Fibroblast of upper back skin (primary cell): ENCODE results near the gene VIL1.
A peak's percentile ranks its signal among the peaks of the same experiment; 100 is the strongest.

Source experiments
- DNase-seq: peaks from one replicate; pipeline ENCODE4 v3.0.0-alpha.2; 2013

VIL1 gene

DNA sequence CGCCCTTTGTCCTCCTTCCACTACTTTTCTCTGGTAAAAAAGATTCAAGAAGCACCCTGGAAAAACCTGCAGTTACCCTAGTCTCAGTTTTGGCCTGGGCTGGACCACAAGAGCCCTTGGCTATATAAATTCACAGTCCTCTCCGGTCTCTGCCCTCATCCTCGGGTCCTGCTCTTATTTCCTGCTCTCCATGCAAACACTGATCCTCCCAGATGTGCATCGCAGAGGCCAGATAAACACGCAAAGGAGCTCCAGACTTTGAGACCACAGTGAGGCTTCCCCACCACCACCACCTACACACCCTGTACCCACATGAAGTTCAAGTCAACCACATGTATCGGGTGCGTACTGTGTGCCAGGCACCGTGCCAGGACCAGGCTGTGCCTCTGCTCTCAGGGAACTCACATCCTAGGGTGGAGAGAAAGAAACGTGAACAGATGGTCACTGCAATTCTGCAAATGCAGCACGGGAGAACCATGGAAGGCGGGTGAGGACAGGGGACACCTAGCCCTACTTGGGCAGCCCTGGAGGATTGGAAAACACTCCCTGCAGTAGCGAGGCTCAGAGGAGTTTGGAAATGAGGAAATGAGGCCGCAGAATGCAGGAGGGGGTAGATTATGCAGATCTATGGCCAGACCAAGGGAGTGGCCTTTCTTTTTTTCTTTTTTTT is 11.8 kb upstream of the VIL1 start:
- peak; percentile 51 for DNase-seq

DNA sequence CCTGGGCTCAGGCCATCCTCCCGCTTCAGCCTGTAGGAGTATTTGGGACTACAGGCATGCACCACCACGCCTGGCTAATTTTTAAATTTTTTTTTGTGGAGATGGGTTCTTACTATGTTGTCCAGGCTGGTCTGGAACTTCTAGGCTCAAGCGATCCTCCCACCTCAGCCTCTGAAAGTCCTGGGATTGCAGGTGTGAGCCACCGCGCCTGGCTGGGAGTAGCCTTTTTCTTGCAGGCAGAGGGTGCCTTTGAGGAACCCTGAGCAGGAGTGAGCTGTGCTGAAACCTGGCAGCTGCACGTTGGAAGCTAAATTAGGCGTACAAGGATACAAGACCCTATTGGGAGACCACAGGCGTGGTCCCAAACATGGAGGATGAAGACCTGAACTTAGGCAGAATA is 11.2 kb upstream of the VIL1 start:
- DNase-seq = no peak

DNA sequence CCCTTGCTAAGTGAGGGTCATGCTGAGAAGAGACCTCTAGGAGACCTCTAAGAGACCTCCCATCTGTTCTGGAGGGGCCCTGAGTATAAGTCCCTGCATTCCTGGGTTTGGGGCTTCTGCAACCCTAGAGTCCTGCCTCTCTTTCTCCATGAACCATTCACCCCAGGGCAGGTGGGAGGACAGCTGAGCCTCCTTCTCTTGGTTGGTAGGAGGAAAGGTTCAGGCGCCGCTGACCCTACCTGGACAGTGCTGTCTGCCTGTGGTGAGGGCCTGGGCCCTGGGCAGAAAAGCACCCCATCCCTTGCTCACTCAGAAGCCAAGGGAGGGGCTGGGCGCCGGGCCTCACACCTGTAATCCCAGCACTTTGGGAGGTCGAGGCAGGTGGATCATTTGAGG is 604 bp upstream of the VIL1 start:
- no peak for DNase-seq

DNA sequence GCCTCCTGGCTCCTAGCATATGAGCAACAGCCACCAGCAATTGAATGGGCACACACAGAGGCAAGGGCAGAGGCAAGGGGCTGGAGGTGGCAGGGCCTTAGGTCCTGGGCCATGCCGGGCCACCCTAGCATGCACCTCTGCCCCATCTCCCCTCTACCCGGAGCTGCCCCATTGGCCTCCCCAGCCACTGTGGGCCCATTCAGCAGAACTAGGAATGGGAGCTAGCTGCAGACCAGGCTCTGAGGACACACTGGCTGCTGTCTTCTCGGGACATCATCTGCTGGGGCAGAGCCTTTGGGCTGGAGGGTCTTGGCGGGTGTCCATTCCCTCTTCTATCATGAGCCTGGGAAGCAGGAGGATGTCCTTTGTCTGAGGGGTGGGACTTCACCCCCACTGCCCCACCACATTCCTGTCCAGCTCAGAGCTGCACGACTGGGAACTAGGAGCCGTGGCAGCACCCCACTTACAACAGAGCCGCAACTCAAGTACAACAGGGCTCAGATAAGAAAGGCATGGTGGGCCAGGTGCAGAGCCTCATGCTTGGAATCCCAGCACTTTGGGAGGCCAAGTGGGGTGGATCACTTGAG is 800 bp downstream of the VIL1 start:
- no peak for DNase-seq

DNA sequence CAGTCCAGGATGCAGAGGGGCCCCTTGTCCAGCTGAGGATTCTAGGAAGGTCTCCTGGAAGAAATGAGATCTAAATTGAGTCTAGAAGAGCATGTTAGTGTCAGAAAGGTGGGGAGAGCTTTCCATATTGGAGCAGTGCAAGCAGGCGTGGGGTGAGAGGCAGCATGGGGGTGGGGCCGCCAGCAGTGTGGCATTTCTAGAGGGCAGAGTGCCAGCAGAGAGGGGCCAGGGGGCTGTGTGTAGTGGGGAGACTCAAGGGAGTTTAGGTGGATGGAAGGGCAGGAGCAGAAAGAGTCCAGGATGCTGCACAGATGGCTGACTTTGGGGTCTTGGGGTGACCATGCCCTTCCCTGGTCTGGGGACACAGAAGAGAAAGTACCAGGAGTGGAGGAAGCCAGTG is 2.1 kb downstream of the VIL1 start:
- no peak for DNase-seq

DNA sequence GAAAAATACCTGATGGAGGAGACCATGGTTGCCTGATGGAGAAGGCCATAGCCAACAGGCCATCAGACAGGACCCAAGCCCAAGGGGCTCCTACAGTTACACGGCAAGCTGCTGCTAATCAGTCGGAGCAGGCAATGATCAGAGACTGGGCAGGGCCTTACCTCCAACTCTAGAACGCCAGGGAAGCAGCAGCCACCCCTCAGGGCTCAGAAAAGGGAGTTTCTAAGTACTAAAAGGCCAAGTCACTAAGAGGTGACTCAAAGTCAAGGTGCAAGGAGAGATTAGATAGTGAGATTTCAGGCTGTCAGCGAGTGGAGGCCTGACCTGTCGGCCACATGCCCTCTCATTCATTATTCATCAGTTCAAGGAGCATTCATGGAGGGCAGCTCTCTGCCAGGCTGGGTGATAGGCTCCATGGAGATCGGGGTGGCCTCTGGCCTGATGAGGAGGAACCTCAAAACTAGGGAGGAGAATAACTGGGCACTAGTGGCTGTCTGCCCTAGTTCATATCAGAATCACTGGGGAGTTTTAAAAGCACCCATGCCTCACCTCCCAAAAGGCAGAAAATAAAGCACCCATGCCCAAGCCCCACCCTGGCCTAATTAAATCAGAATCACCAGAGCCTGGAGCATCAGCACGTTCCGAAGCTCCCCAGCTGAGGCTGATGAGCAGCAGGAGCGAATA is 3.6 kb downstream of the VIL1 start:
- no peak for DNase-seq

DNA sequence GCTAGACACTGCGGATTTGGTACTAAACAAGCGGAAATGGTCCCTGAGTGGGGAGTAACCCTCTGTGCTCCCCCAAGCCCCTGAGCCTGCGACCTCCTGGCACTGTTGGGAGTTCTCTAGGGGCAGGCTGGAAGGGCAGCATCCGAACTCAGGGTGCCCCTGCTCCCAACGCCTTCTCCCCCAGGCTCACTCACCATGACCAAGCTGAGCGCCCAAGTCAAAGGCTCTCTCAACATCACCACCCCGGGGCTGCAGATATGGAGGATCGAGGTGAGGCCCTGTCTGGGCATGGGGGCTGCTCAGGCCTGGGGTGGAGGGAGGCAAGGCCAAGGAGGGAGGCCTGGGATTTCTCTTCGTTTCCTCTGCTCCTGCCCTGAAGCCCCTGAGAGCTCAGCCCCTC is 4.7 kb downstream of the VIL1 start:
- DNase-seq = no peak

DNA sequence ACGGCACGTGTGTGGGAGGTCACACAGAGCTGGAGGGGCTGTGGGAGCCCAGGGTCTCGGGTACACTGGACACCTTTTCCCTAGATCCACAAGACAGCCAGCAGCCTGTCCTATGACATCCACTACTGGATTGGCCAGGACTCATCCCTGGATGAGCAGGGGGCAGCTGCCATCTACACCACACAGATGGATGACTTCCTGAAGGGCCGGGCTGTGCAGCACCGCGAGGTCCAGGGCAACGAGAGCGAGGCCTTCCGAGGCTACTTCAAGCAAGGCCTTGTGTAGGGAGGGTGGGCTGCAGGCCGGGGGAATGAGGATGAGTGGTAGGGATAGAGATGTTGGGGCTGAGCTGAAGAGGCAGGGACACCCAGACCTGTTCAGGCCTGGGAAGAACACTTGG is 6.6 kb downstream of the VIL1 start:
- no peak for DNase-seq

DNA sequence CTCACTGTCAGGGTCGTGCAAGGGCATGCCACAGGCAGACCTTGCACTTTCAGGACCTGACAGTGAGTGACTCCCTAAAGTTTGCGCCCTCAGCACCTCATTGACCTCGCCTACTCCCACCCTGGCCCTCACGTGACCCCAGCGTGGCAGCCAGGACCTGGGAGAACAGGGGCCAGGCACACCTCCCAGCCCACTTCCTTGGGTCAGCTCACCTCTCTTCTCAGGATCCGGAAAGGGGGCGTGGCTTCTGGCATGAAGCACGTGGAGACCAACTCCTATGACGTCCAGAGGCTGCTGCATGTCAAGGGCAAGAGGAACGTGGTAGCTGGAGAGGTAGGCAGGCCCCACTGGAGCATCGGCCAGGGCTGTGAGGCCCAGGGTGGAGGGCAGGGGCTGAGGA is 8.8 kb downstream of the VIL1 start:
- no peak for DNase-seq

DNA sequence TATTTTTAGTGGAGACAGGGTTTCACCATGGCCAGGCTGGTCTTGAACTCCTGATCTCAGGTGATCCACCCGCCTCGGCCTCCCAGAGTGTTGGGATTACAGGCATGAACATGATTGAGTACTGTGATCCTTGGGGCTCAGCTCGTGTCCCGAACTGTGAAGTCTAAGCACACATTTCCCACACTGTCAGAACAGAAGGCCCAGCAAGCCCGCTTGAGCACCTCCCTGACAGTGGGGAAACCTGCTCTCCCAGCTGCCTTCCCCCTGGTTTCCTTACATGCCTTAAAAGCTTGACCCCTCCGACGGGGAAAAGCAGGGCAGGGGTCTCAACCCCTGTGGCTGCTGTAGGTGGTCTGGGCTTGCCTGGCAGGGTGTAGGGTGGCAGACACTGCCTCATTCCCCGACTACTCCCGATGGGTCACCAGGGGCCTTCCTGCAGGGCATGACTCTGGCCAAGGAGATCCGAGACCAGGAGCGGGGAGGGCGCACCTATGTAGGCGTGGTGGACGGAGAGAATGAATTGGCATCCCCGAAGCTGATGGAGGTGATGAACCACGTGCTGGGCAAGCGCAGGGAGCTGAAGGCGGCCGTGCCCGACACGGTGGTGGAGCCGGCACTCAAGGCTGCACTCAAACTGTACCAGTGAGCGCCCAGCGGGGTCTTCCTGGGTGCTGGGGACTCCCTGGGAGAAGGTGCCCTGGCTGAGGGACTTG is 10.1 kb downstream of the VIL1 start:
- no peak for DNase-seq

DNA sequence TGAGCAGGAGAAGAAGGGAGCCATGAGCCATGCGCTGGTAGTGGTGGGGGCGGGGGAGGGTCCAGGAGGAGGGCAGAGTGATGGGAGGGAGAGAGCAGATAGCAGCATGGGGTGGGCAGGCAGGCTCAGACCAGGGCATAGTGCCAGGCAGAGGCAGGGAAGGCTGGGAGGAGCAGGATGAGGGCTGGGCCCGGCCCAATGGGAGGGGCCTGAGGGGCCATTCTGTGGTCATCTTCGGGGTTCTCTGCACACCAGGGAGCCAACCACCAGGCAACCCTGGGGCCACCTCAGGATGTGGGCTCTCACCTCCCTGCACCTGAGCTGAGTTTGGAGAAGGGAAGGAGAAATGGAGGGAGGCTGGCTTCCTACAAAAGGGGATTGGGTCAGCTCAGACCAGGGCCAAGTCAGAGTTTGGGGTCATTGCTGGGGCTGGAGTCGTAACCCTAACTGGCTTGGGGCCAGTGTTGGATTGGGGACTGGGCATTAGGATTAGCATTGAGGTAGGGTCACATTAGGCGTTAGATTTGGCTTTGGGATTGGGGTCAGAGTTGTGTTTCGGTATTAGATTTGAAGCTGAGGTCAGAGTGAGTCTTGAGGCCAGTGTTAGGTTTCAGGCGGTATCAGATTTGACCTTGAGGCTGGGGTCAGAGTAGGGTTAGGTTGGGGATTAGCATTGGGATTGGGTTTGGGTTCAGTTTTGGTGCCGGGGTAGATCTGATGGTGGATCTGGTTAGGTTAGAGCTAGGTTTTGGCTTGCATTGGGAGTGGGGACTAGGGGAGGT is 11.2 kb downstream of the VIL1 start:
- no peak for DNase-seq

DNA sequence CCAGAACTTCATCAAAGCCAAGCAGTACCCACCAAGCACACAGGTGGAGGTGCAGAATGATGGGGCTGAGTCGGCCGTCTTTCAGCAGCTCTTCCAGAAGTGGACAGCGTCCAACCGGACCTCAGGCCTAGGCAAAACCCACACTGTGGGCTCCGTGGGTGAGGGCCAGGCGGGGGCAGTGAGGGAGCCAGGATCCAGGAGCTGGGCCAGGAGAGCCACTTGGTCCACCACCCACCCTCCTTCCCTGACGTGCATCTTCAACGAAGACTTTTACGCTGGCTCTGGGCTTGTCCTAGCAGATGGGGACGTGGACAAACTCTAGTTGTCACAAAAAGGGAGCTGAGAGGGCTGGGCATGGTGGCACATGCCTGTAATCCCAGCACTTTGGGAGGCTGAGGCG is 11.8 kb downstream of the VIL1 start:
- DNase-seq = no peak

DNA sequence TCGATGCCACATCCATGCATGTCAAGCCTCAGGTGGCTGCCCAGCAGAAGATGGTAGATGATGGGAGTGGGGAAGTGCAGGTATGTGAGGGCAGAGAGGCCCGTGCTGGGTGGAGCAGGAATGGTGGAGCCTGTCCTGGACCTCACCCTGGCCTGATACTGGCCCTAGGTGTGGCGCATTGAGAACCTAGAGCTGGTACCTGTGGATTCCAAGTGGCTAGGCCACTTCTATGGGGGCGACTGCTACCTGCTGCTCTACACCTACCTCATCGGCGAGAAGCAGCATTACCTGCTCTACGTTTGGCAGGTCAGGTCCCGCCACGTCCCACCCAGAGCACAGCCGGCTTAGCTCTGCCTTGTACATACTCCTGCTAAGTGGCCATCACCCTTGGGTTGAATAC is 13.0 kb downstream of the VIL1 start:
- no peak for DNase-seq

DNA sequence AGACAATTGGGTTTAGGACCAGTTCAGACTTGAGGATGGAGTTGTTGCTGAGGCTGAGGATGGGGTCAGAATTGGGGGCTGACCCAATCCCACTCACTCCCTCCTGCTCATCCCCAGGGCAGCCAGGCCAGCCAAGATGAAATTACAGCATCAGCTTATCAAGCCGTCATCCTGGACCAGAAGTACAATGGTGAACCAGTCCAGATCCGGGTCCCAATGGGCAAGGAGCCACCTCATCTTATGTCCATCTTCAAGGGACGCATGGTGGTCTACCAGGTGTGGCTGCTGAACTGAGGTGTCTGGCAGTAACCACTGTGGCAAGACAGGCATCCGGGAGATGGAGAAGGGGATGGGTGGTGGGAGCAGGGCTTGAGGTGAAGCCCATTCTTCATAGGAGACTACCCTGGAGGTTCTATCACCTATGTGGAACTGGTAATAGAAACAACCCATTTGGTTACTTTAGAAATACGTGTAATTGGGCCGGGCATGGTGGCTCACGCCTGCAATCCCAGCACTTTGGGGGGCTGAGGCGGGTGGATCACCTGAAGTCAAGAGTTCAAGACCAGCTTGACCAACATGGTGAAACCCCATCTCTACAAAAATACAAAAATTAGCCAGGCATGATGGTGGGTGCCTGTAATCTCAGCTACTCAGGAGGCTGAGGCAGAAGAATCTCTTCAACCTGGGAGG is 13.9 kb downstream of the VIL1 start:
- no peak for DNase-seq

DNA sequence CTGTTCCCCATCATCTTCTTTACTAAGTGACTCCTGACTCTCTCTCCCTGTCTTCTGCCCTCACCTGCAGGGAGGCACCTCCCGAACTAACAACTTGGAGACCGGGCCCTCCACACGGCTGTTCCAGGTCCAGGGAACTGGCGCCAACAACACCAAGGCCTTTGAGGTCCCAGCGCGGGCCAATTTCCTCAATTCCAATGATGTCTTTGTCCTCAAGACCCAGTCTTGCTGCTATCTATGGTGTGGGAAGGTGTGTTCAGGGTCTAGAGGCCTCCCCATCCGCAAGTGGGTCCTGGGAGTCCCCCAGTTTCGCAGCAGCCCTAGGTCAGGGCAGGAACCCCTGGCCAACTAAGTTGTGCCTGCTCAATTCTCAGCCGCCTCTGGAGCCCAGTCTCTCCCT is 15.5 kb downstream of the VIL1 start:
- DNase-seq = no peak

DNA sequence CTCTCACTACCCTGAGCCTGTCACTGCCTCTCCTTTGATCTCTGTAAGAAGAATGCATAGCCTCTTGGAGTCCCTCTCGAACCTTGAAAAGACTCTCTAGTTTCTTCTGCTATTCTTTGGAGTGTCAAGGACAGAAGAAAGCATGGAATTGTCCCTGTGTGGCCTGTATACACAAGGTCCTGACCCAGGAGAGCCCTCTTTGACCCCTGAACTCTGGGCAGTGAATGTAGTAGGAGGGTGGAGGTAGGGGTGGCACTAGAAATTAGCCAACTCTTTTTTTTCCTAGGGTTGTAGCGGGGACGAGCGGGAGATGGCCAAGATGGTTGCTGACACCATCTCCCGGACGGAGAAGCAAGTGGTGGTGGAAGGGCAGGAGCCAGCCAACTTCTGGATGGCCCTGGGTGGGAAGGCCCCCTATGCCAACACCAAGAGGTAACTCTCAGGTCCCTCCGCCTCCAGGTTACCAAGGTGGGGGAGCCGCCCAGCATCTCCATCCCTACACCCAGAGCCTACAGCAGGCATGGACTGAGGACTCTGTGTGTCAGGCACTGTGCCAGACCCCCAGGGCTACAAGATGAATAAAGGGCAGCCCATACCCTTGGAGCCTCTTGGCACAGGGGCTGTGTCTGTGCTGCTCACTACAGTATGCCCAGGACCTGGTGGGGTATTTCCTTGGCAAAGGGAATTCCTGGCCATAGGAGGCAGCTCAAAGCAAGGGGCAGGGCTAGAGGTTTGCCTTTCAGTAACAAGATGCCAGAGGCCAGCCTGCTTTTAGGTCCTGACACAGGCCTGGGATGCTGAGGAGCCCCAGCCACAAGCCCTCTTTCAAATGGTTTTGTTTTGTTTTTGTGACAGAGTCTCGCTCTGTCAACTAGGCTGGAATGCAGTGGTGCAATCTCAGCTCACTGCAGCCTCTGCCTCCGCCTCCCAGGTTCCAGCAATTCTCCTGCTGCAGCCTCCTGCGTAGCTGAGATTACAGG is 16.4 kb downstream of the VIL1 start:
- no peak for DNase-seq

DNA sequence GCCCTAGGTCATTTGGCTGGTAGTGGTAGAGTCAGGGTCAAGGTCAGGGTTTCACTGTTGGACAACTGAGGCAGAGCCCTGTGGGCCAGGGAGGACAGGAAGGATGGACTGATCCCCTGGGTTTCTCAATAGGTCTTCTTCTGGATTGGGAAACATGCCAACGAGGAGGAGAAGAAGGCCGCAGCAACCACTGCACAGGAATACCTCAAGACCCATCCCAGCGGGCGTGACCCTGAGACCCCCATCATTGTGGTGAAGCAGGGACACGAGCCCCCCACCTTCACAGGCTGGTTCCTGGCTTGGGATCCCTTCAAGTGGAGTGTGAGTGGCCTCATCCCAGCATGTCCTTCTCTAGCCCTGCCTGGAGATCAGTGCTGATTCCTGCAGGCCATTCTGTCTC is 18.1 kb downstream of the VIL1 start:
- no peak for DNase-seq

DNA sequence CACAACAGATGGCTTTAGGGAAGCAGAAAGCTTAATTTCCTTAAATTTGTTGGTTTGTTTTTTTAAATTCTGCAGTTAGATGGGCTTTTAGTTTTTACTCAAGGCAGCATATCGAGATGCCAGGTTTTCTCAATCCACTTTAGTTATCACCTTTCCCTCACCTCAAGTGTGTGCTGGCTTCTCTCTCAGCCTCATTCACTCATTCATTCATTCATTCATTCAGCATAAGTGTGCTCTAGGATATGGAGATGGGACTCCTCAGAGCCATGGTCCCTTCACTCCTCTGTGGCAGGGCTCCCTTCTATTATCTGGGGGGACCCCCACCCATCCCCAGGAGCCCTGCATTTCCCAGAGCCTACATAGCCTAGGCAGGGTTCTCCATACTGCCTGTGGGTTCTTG is 19.0 kb downstream of the VIL1 start:
- DNase-seq = no peak

DNA sequence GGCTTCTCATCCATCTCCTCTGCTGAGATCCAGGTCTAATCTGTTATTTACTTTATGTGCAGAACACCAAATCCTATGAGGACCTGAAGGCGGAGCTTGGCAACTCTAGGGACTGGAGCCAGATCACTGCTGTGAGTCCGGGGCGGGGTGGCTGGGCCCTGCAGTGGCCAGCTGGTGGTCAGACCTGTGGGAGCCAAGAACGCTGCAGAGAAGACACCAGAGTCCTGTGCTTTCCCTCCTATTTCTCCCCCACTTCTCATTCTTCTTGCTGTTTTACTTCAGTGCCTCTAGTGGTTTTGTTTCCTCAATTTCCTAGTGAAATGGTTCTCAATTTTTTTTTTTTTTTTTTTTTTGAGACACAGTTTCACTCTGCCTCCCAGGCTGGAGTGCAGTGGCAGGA is 19.7 kb downstream of the VIL1 start:
- DNase-seq = no peak

DNA sequence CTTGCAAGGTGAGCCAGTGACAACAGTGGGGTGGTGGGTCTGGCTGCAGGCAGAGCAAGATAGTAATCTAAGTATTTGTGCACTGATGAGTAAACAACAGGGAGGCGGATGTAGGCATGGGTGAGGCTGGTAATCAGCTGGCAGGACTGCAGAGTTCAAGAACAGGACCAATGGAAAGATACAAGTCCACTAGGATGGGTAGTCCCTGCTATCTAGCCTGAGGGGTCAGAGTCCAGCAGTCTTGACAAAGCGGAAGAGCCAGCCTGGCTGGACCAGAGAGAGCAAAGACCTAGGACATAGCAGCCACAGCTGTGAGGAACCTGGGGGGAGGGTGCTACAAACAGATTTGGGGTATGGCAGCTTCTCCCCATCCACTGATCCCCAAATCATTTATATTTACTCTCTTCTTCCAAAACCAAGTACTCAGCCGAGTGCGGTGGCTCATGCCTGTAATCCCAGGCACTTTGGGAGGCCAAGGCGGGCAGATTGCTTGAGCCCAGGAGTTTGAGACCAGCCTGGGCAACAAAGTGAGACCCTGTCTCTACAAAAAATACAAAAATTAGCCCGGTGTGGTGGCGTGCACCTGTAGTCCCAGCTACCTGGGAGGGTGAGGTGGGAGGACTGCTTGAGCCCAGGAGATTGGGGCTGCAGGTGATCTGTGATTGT is 25.9 kb downstream of the VIL1 start:
- DNase-seq = no peak

DNA sequence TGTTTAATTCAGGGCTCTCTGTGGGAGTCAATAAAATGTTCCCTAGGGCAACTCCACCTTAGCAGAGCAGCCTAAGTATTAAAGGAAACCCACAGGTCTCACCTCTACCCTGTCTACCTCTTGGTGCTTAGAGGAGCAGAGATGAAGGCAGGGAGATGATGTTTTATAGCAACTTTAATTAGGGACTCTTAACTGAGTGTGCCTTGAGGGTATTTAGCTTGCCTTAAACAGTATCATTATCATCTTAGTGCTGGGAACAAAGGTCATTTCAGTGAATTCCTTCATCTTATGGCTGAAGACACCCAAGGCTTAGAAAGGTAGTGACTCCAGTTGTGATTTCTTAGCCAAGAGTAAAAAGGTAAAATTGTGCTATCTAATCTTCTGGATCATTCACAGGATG is 26.7 kb downstream of the VIL1 start:
- DNase-seq = no peak
